HG03558 (cell line): ENCODE results near the gene ARL13A.

Experiments
- ATAC-seq: cut with Tn5 transposase; IDR thresholded peaks from one replicate; pipeline ENCODE4 v1.9.1; 2021; ENCODE audit warnings: moderate number of reproducible peaks; ENCODE audit not compliant: unreplicated experiment; ENCODE audit errors: extremely low read depth

Gene ARL13A

DNA sequence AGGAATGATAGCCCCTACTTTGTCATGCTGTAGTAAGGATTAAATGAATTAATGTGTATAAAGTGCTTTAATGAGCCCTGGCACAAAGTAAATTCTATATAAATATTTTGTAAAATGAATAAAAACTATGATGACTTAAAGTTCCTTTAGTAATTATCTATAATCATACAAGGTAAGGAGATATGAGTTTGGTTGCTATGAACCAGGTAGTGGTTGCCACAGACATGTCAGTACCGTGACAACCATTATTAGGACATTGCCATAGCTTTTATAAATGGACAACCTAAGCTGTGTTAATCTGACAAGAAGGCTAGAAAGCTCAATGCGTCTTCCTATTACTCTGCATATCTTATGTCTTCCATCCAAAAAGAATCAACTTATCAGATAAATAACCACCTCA is at the start of gene ARL13A:
Gene ARL13A, plus strand, starts transcription at position 301 of the 400 bp plus-strand sequence. CDS start 3,982 bp downstream, outside the sequence.
- ATAC-seq: no peak

DNA sequence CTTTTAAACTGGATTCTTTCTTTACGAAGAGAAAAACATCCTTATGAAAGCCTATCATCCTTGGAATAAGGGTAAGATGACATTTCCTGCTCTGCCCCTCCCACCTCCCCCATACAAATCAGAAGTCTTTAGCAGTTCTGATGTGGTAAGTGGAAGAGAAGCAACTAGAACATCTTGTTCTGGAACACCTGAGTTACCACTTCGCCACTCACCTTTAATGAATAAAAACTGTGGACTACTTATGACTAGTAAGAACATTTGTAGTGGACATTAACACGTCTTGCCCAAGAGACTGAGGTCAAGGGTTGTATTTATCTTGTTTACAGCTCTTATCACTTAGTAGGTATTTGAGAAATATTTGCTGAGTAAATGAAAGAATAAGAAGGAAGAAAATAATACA is 45.1 kb upstream of the ARL13A start:
- ATAC-seq: no peak

- ATAC-seq: no peak
These were observed 43.1 kb upstream of the ARL13A start for GRCh38 chrX:100926453-100926852.

DNA sequence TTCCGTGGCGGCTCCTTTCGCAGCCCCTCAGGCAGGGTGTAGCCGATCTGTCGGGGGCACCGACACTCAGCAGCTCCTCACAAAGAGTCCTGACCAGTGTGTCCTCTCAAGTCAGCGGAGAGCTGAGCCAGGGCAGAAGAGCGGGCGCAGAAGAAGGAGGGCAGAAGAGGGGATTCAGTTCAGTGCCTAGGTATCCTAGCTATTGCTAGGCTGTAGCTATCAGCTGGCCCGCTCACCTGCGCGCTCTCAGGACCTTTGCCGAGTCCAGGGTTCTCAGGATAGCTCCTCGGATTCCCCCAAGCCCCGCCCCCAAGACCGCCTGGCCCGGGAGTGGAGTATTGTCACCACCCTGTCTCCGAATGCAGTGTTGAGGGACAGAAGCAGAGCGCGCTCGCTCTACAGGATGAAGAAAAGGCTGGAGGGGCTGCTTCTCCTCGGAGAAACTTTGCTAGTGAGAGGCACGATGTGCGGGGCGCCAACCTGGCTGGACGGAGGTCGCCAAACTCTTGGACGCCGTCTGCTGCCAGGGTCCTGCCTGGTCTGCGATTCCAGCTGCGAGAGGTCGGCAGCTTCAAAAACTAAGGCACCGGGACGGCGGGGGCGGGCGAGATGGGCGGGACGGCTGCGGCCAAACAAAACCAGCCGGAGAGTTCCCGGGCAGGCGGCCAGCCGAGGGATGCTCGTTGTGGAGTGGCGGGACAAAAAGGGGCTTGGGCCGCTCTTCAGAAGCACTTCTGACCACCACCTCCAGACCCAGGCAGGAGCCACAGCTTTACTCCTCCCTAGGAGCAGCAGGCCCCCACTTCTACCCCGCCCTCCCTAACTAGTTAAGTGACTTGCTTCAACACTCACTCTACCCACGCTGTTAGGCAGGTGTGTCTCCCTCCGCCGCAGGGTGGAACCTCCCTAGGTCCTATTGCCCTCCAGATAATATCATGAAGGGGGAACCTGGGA is 40.6 kb upstream of the ARL13A start, which contains the start of gene XKRX:
Gene XKRX, minus strand, starts transcription at position 258 of the 954 bp plus-strand sequence. CDS start 613 bp downstream, outside the sequence.
- ATAC-seq: no peak

GRCh38 chrX:100931218-100931924 is 38.1 kb upstream of the ARL13A start:
- ATAC-seq: peak; percentile 64

GRCh38 chrX:100931925-100932285 is 37.6 kb upstream of the ARL13A start:
- ATAC-seq: peak; percentile 2

DNA sequence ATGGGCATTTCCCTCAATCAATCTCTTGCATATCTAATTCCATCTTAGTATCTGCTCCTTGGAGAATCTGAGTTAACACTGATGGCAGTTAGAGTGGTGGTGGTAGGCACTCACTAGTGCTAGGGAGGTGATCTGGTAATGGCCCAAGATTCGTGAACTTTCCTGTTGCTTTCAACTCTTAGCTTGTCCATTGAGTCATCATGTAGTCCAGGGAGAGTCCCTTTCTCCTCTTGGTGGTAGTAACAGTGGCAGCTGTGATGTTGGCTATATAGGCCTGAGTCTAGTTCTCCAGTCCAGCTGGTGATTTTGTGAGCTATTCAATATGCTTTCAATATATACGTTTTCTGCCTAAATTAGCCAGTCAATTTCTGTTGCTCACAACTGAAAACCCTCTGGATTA is 33.7 kb upstream of the ARL13A start:
- no peak for ATAC-seq

- ATAC-seq: no peak
These were observed 30.2 kb upstream of the ARL13A start for GRCh38 chrX:100939333-100939732.

DNA sequence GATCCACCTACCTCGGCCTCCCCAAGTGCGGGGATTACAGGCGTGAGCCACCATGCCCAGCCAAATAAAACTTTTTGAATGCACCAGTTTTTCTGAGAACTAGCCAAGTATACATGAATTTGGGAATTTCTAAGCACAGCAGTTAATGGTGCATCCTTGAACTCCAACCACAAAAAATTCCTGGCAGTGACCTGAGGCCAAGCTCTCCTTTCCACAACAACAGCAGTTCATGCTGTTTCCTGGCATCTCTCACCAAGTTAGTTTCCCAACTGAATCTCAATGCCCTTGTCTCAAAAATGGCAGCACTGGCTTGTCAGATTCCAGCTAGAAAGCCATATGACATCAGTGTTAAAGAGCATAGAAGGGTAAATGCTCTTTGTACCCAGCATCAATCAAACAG is 24.9 kb upstream of the ARL13A start:
- no peak for ATAC-seq

GRCh38 chrX:100946299-100946927 is 23.1 kb upstream of the ARL13A start:
- ATAC-seq: no peak

GRCh38 chrX:100948557-100948956 is 21.0 kb upstream of the ARL13A start:
- ATAC-seq: no peak

DNA sequence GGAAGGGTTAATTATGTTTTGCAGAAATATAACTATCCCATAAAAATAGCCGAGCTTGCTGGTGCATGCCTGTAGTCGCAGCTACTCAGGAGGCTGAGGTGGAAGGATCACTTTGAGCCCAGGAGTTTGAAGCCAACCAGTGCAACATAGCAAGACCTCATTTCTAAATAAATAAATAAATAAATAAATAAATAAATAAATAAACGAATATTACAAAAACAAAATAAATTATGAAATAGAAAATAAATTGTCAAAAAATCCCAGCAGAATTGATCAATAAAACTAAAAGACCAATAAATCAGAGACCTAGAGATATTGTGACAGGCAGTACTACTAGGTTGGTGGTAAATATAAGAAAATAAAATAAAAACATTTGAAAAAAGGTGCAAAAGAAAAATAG is 6.7 kb upstream of the ARL13A start:
- no peak for ATAC-seq

DNA sequence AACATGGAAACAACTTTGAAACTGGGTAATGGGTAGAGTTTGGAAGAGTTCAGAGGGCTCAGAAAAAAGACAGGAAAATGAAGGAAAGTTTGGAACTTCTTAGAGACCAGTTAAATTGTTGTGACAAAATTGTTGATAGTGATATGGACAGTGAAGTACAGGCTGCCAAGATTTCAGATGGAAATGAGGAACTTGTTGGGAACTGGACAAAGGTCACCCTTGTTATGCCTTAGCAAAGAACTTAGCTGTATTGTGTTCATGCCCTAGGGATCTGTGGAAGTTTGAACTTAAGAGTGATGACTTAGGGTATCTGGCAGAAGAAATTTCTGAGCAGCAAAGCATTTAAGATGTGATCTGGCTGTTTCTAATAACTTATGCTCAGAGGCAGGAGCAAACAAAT is 5.1 kb upstream of the ARL13A start:
- no peak for ATAC-seq

DNA sequence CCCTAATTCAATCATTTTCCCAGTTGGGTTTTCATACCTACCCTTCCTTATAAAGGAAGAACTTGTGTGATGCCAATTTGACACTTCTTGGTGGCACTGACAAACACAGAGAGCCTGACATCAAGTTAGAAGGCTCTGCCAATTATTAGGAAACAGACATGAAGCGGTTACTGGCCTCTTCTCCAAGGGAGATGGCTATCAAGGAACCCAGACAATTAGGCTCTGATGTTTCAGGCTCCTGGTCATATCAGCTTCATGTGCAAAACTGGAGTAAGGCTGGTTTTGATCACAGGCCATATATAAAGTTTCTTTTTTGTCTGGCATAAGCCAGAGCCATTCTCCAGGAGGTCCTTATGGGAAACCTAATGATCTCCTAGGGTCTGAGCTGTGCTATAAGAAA is 428 bp downstream of the ARL13A start:
- ATAC-seq: no peak

DNA sequence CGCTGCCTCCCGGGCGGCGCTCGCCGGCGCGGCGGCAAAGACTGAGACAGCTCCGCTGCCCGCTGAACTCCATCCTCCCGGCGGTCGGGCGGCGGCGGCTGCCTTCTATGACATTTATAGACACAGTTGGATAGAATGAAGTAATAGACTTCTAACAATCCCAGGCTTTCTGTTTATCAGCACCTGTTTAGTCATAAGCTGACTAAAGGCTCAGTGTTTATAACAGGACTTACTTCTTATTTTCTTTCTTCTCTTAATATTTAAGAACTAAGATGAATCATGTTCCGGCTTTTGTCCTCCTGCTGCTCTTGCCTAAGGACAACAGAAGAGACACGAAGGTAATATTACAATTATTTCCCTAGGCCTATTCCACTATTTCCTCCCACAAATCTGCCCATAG is 3.9 kb downstream of the ARL13A start:
- ATAC-seq: no peak

GRCh38 chrX:100975212-100975611 is 5.7 kb downstream of the ARL13A start:
- no peak for ATAC-seq

GRCh38 chrX:100976211-100976610 is 6.7 kb downstream of the ARL13A start:
- ATAC-seq: no peak

DNA sequence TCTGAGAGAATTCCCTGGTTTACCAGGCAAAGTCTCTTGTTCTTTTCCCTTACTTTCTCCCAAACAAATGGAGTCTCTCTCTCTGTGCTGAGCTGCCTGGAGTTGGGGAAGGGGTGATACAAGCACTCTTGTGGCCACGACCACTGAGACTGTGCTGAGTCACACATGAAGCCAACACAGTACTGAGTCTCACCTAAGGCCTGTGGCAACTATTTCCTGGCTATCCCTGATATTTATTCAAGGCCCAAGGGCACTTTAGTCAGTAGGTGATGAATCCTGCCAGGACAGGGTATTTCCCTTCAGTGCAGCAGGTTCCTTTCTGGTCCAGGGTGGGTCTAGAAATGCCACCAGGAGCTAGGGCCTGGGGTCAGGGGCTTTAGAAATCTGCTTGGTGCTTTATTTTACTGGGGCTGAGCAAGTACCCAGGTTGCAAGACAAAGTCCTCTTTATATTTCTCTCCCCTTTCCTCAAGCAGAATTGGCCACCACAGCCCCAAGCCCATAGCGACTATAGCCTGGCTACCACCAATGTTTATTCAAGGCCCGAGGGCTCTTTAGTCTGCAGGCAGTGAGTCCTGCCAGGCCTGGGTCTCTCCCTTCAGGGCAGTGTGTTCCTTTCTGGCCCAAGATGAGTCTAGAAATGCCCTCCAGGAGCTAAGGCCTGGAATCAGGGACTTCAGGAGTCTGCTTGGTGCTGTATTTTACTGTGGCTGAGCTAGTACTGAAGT is 10.5 kb downstream of the ARL13A start:
- ATAC-seq: no peak

DNA sequence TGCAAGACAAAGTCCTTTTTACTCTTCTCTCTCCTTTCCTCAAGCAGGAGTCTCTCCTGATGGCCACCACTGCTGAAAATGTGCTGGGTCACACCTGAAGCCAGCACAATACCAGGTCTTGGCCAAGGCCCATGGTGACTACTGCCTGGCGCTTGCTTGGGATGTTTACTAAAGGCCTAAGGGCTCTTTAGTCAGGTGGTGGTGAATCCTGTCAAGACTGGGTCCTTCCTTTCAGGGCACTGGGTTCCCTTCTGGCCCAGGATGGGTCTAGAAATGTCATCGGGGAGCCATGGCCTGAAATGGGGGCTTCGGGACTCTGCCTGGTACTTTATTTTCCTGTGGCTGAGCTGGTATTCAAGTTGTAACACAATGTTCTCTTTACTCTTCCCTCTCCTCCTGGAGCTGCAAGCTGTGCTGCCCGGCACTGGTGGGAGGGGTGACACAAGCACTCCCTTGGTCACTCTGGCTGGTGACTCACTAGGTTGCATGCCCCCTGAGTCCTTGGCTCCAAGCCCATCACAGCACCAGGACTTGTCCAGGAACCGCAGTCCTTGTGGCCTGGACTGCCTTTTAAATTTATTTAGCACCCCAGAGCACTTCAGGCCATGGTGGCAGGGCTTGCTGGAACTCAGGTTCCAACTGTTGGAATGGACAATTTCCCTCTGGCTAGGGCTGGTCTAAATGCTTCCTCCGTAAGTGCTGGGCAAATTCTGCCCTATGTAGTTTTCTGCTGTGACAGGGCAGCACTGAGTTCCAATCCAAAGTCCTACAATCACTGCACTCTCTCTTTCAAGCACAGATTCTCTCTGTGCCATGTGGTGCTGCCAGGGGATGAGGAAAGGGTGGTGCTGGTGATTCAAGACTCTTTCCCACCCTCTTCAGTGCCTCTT is 11.3 kb downstream of the ARL13A start:
- ATAC-seq: no peak
